OCI-LY1 (cell line): ENCODE data around the gene USP10.

Experiments used
- EZH2 ChIP-seq: fragments of 200-600 bp; sonication (generic), shearing (Covaris generic); IDR thresholded peaks from 2 replicates; pipeline ENCODE4 v1.8.0; 2017; ENCODE audit warnings: borderline replicate concordance, mixed run types, mild to moderate bottlenecking, antibody characterized with exemption, low read length, moderate library complexity, mixed read lengths
- TF ChIP-seq, protein P1 (sequence below): fragments of 200-600 bp; sonication (generic), shearing (Covaris generic); IDR thresholded peaks from 2 replicates; pipeline ENCODE4 v1.5.1; 2017; ENCODE audit warnings: mild to moderate bottlenecking, antibody characterized with exemption, low read length, moderate library complexity, mixed read lengths

DNA sequence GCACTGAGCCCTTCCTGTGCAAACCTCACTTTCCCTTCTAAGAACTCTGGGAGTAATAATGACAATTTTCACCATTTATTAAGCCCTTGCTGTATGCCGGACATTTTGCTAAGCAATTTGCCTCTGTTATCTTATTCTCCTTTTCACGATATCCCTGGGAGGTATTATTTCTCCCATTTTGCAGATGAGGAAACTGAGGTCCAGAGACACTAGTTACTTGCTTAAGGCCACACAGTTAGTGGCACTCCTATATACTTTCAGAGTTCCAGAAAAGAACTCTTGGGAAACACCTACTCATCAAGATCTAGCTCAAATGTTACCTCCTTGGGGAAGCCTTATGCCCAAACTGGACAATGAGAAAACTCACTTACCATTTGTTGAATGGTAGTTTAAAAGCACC is 4.8 kb upstream of the USP10 start:
- TF ChIP-seq, protein P1, sequence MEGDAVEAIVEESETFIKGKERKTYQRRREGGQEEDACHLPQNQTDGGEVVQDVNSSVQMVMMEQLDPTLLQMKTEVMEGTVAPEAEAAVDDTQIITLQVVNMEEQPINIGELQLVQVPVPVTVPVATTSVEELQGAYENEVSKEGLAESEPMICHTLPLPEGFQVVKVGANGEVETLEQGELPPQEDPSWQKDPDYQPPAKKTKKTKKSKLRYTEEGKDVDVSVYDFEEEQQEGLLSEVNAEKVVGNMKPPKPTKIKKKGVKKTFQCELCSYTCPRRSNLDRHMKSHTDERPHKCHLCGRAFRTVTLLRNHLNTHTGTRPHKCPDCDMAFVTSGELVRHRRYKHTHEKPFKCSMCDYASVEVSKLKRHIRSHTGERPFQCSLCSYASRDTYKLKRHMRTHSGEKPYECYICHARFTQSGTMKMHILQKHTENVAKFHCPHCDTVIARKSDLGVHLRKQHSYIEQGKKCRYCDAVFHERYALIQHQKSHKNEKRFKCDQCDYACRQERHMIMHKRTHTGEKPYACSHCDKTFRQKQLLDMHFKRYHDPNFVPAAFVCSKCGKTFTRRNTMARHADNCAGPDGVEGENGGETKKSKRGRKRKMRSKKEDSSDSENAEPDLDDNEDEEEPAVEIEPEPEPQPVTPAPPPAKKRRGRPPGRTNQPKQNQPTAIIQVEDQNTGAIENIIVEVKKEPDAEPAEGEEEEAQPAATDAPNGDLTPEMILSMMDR, result no peak
- TF ChIP-seq EZH2, result no peak
